Measurements from ENCODE around the gene MAB21L3. TPM values are rescaled to one million over a fixed set of nuclear protein-coding genes. Genes with fewer than 3 reads are reported as not detected.

The MAB21L3 gene
- total and polyA plus RNA-seq, 4 donors: 0.13 to 0.42 (median 0.26) TPM

DNA sequence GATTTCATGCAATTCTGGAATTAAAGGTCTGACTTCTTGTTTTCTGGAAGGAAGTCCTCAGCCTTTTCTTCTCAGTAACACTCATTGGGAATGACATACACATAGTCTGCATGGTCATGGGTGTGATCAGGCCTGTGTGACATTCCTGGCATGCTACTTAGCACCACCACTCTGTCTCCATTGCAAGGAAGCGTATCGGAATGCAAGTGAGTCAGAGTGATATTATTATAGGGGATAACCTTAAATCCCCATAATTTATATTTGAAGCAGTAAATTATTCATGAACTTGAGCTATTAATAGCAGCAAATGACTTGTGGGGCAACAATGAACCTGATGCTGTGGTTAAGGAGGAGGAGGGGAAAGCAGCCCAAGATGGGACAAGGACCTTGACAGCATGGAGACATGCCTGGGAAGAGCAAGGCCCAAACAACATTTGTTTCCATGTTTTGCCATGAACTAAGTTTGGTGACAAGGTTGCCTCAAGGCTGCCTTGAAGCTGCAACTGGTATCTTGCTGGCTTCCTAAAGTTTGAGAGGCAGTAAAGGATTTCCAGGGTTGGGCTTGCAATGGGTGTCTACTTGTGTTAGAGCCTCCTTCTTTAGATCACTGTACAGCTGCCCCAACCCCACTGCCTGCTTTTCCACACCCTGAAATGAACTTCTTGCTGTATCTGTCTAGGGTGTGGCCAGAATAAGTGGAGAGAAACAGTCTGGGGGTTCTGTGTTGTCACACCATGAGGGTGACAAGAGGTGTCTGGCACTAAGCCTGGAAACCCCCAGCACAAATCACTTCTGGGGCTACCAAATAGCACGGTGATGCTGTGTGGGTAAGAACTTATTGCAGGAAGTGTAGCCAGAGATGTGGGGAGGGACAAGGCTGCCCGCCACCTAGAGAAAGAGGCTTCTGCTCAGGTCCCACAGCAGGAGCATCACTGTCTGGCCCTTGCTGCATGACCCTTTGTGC, 4.6 kb downstream of the MAB21L3 start:
- no peak overlapping the region for H3K4me3 ChIP-seq (ENCODE audit: low read depth in 1 of 3, low read length in 3 of 3)
- H3K36me3 ChIP-seq (ENCODE audit: control insufficient read depth in 4 of 4, insufficient read depth in 3 of 4, low read depth in 1 of 4, low read length in 3 of 4): no peaks in the 10 kb centered on the region
- H3K9ac ChIP-seq (ENCODE audit: low read depth in 1 of 2, low read length in 2 of 2): no peak overlapping the region
- TF ChIP-seq, protein P1, sequence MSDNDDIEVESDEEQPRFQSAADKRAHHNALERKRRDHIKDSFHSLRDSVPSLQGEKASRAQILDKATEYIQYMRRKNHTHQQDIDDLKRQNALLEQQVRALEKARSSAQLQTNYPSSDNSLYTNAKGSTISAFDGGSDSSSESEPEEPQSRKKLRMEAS (IDR thresholded peaks at IDR 0.05): no peak
- TF ChIP-seq TAF1 (conservative IDR thresholded peaks at IDR 0.05): no peak
- TF ChIP-seq, protein P2, sequence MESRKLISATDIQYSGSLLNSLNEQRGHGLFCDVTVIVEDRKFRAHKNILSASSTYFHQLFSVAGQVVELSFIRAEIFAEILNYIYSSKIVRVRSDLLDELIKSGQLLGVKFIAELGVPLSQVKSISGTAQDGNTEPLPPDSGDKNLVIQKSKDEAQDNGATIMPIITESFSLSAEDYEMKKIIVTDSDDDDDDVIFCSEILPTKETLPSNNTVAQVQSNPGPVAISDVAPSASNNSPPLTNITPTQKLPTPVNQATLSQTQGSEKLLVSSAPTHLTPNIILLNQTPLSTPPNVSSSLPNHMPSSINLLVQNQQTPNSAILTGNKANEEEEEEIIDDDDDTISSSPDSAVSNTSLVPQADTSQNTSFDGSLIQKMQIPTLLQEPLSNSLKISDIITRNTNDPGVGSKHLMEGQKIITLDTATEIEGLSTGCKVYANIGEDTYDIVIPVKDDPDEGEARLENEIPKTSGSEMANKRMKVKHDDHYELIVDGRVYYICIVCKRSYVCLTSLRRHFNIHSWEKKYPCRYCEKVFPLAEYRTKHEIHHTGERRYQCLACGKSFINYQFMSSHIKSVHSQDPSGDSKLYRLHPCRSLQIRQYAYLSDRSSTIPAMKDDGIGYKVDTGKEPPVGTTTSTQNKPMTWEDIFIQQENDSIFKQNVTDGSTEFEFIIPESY (IDR thresholded peaks at IDR 0.05): no peak
- TF ChIP-seq SP1 (IDR thresholded peaks at IDR 0.05): no peak
- TF ChIP-seq FOXA1 (IDR thresholded peaks at IDR 0.05): no peak
- H3K9me3 ChIP-seq (ENCODE audit: control insufficient read depth in 4 of 4, low read length in 3 of 4): no peaks in the 10 kb centered on the region
- no peak for DNase-seq (ENCODE audit: low spot score)
- WGBS: 92% methylated on average over 4 of the region's 4 CpGs
- no peak overlapping the region for H3K27ac ChIP-seq (ENCODE audit: low read depth in 1 of 2, low read length in 2 of 2)
- peaks cover 0 to 10% (median 5%) of the 10 kb centered on the region in 4 donors for H3K4me1 ChIP-seq (ENCODE audit: control insufficient read depth in 4 of 4, insufficient read depth in 4 of 4, low read length in 3 of 4)
- no peaks in the 10 kb centered on the region for H3K27me3 ChIP-seq (ENCODE audit: control insufficient read depth in 4 of 4, insufficient read depth in 4 of 4, low read length in 3 of 4)

DNA sequence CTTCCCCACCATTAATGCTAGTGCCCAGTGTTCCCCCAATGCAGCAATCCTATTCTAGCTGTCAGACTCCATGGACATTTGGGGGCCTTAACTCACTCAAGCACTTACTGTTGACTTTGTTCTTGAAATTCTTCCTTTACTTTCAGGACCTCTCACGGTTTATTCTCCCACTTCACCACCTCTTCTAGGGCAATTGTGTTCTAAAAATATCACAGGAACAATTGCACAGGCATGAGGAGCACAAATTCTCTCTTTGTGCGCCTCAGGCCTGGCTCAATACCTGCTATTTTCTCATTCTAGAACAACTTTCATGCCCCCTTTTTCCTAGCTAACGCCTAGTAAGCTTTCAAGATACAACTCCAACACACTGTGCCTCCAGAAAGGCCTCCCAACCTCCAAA, 7.3 kb downstream of the MAB21L3 start:
- H3K4me1 ChIP-seq (ENCODE audit: control insufficient read depth in 4 of 4, insufficient read depth in 4 of 4, low read length in 3 of 4): peaks cover 2 to 9% (median 3%) of the 10 kb centered on the region in 4 donors
- no peaks in the 10 kb centered on the region for H3K9me3 ChIP-seq (ENCODE audit: control insufficient read depth in 4 of 4, low read length in 3 of 4)
- DNase-seq (ENCODE audit: low spot score): no peak
- TF ChIP-seq SP1 (IDR thresholded peaks at IDR 0.05): no peak
- TF ChIP-seq, protein P3, sequence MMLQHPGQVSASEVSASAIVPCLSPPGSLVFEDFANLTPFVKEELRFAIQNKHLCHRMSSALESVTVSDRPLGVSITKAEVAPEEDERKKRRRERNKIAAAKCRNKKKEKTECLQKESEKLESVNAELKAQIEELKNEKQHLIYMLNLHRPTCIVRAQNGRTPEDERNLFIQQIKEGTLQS (IDR thresholded peaks at IDR 0.05): no peak
- TF ChIP-seq JUND (IDR thresholded peaks at IDR 0.05): no peak
- no peaks in the 10 kb centered on the region for H3K36me3 ChIP-seq (ENCODE audit: control insufficient read depth in 4 of 4, insufficient read depth in 3 of 4, low read depth in 1 of 4, low read length in 3 of 4)
- H3K9ac ChIP-seq (ENCODE audit: low read depth in 1 of 2, low read length in 2 of 2): no peak overlapping the region
- 89% methylated on average over 3 of the region's 3 CpGs for WGBS
- H3K4me3 ChIP-seq (ENCODE audit: low read depth in 1 of 3, low read length in 3 of 3): no peak overlapping the region
- H3K27me3 ChIP-seq (ENCODE audit: control insufficient read depth in 4 of 4, insufficient read depth in 4 of 4, low read length in 3 of 4): no peaks in the 10 kb centered on the region
- H3K27ac ChIP-seq (ENCODE audit: low read depth in 1 of 2, low read length in 2 of 2): no peak overlapping the region

DNA sequence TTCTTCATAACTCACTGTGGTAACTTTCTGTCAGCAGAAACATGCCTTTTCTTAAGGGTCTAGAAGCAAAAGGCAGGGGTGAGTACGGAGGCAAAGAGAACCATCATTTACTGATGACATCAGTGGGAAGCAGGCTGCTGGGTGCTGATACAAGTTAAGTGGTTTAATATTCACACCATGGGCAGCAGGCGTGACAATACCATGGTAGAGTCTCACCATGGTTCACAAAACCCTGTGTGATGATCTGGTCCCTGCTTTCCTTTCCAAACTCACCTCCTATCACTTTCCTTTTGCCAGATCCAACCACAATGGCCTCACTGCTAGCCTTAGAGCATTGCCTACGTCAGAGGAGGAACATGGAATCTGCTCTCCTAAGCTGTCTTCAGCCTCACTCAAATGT, 8.7 kb downstream of the MAB21L3 start:
- no peaks in the 10 kb centered on the region for H3K27me3 ChIP-seq (ENCODE audit: control insufficient read depth in 4 of 4, insufficient read depth in 4 of 4, low read length in 3 of 4)
- no peaks in the 10 kb centered on the region for H3K36me3 ChIP-seq (ENCODE audit: control insufficient read depth in 4 of 4, insufficient read depth in 3 of 4, low read depth in 1 of 4, low read length in 3 of 4)
- 91% methylated on average over 3 of the region's 3 CpGs for WGBS
- H3K4me1 ChIP-seq (ENCODE audit: control insufficient read depth in 4 of 4, insufficient read depth in 4 of 4, low read length in 3 of 4): peaks cover 3 to 18% (median 4%) of the 10 kb centered on the region in 4 donors
- no peak overlapping the region for H3K9ac ChIP-seq (ENCODE audit: low read depth in 1 of 2, low read length in 2 of 2)
- no peak for TF ChIP-seq YY1 (IDR thresholded peaks at IDR 0.05)
- TF ChIP-seq, protein P4, sequence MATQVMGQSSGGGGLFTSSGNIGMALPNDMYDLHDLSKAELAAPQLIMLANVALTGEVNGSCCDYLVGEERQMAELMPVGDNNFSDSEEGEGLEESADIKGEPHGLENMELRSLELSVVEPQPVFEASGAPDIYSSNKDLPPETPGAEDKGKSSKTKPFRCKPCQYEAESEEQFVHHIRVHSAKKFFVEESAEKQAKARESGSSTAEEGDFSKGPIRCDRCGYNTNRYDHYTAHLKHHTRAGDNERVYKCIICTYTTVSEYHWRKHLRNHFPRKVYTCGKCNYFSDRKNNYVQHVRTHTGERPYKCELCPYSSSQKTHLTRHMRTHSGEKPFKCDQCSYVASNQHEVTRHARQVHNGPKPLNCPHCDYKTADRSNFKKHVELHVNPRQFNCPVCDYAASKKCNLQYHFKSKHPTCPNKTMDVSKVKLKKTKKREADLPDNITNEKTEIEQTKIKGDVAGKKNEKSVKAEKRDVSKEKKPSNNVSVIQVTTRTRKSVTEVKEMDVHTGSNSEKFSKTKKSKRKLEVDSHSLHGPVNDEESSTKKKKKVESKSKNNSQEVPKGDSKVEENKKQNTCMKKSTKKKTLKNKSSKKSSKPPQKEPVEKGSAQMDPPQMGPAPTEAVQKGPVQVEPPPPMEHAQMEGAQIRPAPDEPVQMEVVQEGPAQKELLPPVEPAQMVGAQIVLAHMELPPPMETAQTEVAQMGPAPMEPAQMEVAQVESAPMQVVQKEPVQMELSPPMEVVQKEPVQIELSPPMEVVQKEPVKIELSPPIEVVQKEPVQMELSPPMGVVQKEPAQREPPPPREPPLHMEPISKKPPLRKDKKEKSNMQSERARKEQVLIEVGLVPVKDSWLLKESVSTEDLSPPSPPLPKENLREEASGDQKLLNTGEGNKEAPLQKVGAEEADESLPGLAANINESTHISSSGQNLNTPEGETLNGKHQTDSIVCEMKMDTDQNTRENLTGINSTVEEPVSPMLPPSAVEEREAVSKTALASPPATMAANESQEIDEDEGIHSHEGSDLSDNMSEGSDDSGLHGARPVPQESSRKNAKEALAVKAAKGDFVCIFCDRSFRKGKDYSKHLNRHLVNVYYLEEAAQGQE (IDR thresholded peaks at IDR 0.05): no peak
- no peak for TF ChIP-seq SP1 (IDR thresholded peaks at IDR 0.05)
- TF ChIP-seq, protein P5, sequence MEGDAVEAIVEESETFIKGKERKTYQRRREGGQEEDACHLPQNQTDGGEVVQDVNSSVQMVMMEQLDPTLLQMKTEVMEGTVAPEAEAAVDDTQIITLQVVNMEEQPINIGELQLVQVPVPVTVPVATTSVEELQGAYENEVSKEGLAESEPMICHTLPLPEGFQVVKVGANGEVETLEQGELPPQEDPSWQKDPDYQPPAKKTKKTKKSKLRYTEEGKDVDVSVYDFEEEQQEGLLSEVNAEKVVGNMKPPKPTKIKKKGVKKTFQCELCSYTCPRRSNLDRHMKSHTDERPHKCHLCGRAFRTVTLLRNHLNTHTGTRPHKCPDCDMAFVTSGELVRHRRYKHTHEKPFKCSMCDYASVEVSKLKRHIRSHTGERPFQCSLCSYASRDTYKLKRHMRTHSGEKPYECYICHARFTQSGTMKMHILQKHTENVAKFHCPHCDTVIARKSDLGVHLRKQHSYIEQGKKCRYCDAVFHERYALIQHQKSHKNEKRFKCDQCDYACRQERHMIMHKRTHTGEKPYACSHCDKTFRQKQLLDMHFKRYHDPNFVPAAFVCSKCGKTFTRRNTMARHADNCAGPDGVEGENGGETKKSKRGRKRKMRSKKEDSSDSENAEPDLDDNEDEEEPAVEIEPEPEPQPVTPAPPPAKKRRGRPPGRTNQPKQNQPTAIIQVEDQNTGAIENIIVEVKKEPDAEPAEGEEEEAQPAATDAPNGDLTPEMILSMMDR (IDR thresholded peaks at IDR 0.05; ENCODE audit: low read depth, low read length, missing input control): no peak
- TF ChIP-seq, protein P2 (IDR thresholded peaks at IDR 0.05): no peak
- TF ChIP-seq, protein P3 (IDR thresholded peaks at IDR 0.05): no peak
- TF ChIP-seq FOXA1 (IDR thresholded peaks at IDR 0.05): no peak
- no peak for TF ChIP-seq RXRA (IDR thresholded peaks at IDR 0.05)
- TF ChIP-seq EGR1 (IDR thresholded peaks at IDR 0.05; ENCODE audit: low read depth in 2 of 2): no peak
- no peak overlapping the region for H3K4me3 ChIP-seq (ENCODE audit: low read depth in 1 of 3, low read length in 3 of 3)
- H3K9me3 ChIP-seq (ENCODE audit: control insufficient read depth in 4 of 4, low read length in 3 of 4): no peaks in the 10 kb centered on the region
- H3K27ac ChIP-seq (ENCODE audit: low read depth in 1 of 2, low read length in 2 of 2): no peak overlapping the region
- no peak for DNase-seq (ENCODE audit: low spot score)
